Muscle layer of duodenum (tissue), 2 donors: ENCODE data around the gene MRPS10.
"Not testable (repeated sequence)": the region's sequence is repeated elsewhere in the genome, so short reads cannot be mapped to it uniquely, and the experiment has no call there.

Experiments used
- H3K27ac ChIP-seq: one replicate; pipeline ENCODE4 v1.7.0; 2013; ENCODE audit warnings: mild to moderate bottlenecking, low read length
- H3K27me3 ChIP-seq: one replicate; pipeline ENCODE4 v1.7.0; 2013; ENCODE audit warnings: low read depth, mild to moderate bottlenecking, control low read depth, low read length
- H3K36me3 ChIP-seq, 2 donors: one replicate each; pipeline ENCODE4 v1.7.0; 2013; ENCODE audit warnings: low read length in 2 of 2, control low read depth in 1 of 2, mild to moderate bottlenecking in 1 of 2; ENCODE audit not compliant: insufficient read depth in 2 of 2, control insufficient read depth in 1 of 2
- H3K4me1 ChIP-seq, 2 donors: one replicate each; pipeline ENCODE4 v1.7.0; 2013; ENCODE audit warnings: low read length in 2 of 2, mild to moderate bottlenecking in 2 of 2, control low read depth in 1 of 2, moderate library complexity in 1 of 2; ENCODE audit not compliant: insufficient read depth in 2 of 2, control insufficient read depth in 1 of 2
- H3K4me3 ChIP-seq, 2 donors: one replicate each; pipeline ENCODE4 v1.7.0; 2013; ENCODE audit warnings: low read length in 2 of 2, low read depth in 1 of 2, mild to moderate bottlenecking in 1 of 2
- H3K9me3 ChIP-seq, 2 donors: one replicate each; pipeline ENCODE4 v1.7.0; 2013; ENCODE audit warnings: low read length in 2 of 2, control low read depth in 1 of 2, mild to moderate bottlenecking in 1 of 2; ENCODE audit not compliant: control insufficient read depth in 1 of 2
- donor health status: healthy.

MRPS10 gene

DNA sequence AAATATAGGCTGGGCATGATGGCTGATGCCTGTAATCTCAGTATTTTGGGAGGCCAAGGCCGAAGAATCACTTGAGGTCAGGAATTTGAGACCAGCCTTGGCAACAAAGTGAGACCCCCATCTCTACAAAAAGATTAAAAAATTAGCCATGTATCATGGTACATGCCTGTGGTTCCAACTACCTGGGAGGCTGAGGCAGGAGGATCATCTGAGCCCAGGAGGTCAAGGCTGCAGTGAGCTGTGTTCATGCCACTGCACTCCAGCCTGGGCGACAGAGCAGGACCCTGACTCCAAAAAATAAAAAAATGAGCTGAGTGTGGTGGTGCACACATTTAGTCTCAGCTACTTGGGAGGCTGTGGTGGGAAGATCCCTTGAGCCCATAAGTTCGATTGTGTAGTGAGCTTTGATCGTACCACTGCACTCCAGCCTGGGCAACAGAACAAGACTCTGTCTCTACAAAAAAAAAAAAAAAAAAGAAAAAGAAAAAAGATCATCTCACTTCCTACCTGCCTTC is 12.8 kb downstream of the MRPS10 start:
- Histone ChIP-seq H3K36me3 (peaks cover 22 to 52% of the 10 kb centered on the region in 2 donors), H3K4me1 (peaks cover 0 to 10% of the 10 kb centered on the region in 2 donors), H3K27me3 (no peaks in the 10 kb centered on the region), H3K4me3 (no peak overlapping the region), H3K9me3 (no peaks in the 10 kb centered on the region), H3K27ac (no peak overlapping the region)

DNA sequence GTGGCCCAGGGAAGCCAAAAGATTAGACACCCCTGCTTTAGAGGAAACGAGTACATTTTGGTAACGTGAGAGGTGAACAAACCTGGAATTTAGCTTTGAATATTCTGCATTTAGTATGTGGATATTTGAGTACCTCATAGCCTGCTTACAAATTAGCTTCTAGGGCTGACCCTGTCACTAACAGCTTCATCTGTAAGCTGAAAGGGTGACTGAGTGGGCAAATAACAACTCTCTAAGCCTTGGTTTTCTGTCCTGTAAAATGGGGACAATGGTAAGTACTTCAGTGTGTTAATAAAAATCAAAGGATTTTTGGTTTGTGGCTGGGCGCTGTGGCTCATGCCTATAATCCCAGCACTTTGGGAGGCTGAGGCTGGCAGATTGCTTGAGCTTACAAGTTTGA is 14.5 kb downstream of the MRPS10 start:
- H3K27me3 ChIP-seq = no peaks in the 10 kb centered on the region
- H3K4me3 ChIP-seq = no peak overlapping the region
- H3K27ac ChIP-seq = no peak overlapping the region
- no peaks in the 10 kb centered on the region for H3K9me3 ChIP-seq
- H3K36me3 ChIP-seq = peaks cover 11 to 36% of the 10 kb centered on the region in 2 donors
- H3K4me1 ChIP-seq = peaks cover 0 to 10% of the 10 kb centered on the region in 2 donors

DNA sequence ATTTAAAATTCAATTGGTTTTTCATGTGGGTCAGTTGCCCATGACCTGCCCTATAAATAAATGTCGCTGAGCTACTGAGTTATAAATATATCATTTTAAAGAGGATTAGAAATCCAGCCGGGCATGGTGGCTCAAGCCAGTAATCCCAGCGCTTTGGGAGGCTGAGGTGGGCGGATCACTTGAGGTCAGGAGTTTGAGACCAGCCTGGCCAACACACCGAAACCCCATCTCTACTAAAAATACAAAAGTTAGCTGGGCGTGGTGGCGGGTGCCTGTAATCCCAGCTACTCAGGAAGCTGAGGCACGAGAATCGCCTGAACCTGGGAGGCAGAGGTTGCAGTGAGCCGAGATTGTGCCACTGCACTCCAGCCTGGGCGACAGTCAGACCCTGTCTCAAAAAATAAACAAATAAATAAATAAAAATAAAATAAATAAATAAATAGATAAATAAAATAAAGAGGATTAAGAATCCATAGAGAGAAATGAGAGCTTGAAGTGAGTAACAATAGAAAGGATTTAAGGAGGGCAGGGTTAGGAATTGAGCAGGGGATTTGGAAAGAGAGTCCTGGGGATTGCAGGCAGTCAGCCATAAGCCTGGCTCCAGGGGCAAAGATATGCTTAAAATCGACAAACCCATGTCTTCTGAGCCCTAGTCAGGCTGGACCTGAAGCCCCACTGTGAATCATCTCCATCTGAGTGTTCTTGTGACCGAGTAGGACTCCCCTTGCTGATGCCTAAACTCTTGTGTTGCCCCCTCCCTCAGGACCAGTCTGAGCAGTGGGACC is 15.3 kb downstream of the MRPS10 start:
- H3K4me1 ChIP-seq, H3K9me3 ChIP-seq, H3K27me3 ChIP-seq, H3K4me3 ChIP-seq, H3K27ac ChIP-seq: not testable (repeated sequence)
- H3K36me3 ChIP-seq = peaks cover 7 to 29% of the 10 kb centered on the region in 2 donors

DNA sequence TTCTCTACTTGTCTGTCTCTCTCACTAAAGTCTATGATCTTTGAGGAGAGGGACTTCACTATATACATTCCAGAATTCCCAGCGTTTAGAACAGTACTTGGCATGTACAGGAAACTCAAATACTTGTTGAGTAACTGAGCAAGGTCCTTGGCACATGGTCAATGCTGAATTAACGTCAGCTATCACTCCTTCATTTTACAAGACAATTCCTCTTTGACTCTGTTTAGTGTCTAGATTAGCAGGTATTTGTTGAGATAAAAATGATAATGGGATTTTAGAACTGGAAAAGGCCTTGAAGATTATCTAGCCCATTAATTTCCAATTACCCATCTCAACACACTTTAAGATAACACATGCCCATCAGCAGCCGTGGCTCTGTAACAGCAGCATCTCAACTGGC is 16.3 kb downstream of the MRPS10 start:
- Histone ChIP-seq H3K9me3 (no peaks in the 10 kb centered on the region), H3K27me3 (no peaks in the 10 kb centered on the region), H3K4me1 (peaks cover 0 to 10% of the 10 kb centered on the region in 2 donors), H3K36me3 (peaks cover 3 to 23% of the 10 kb centered on the region in 2 donors), H3K4me3 (no peak overlapping the region), H3K27ac (no peak overlapping the region)

DNA sequence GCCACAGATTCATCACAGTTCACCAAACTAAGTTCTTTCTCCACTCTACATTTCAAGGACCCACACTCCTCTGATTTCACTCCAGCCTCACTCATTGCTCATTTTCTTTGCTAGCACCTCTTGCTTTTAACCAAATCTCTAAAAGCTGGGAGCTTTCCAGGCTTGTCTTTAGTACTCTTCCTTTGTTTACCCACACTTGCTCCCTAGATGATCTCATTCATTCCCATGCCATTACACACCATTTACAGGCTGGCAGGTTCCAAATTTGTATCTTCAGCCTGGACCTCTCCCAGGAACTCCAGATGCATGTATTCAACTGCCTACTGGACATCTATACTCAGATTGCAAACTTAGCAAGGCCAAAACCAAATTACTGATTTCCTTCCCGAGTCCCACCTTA is 17.6 kb downstream of the MRPS10 start:
- Histone ChIP-seq H3K27me3 (no peaks in the 10 kb centered on the region), H3K4me1 (peaks cover 0 to 10% of the 10 kb centered on the region in 2 donors), H3K36me3 (peaks cover 3 to 20% of the 10 kb centered on the region in 2 donors), H3K27ac (no peak overlapping the region), H3K4me3 (no peak overlapping the region), H3K9me3 (no peaks in the 10 kb centered on the region)

DNA sequence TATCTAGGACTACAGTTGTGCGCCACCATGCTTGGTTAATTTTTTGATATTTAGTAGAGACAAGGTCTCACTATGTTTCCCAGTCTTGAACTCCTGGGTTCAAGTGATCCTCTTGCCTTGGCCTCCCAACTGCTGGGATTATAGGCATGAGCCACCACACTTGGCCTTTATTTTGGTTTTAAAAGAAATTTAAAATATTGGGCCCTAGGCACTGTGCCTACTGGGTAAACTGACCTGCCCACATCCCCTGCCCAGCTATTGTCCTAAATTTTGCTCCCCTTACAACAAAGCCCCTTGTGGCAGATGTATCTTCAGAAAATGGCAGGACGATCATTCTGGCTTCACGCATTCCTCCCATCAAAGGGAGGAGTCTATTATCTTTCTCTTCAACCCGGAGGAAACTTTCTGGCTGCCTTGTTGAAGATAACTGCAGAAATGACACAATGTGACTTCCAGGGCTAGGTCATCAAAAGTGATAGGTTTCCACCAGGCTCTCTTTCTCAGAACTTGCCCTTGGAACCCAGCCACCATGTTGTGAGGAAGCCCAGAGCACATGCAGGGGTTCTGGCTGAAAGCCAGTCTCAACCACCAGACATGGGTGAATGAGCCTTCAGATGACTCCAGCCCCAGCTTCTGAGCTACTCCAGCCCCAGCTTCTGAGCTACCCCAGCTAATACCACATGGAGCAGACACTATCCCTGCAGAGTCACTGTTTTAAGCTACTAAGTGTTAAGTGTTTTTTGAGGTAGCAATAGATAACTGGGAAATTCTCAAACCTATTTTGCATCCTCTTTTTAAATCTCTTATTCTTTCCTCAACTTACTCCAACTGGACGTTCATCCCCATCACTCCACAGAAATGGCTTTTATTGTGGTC is 18.3 kb downstream of the MRPS10 start:
- Histone ChIP-seq H3K9me3 (no peaks in the 10 kb centered on the region), H3K36me3 (peaks cover 3 to 14% of the 10 kb centered on the region in 2 donors), H3K4me3 (no peak overlapping the region), H3K4me1 (peaks cover 0 to 10% of the 10 kb centered on the region in 2 donors), H3K27me3 (no peaks in the 10 kb centered on the region), H3K27ac (no peak overlapping the region)

DNA sequence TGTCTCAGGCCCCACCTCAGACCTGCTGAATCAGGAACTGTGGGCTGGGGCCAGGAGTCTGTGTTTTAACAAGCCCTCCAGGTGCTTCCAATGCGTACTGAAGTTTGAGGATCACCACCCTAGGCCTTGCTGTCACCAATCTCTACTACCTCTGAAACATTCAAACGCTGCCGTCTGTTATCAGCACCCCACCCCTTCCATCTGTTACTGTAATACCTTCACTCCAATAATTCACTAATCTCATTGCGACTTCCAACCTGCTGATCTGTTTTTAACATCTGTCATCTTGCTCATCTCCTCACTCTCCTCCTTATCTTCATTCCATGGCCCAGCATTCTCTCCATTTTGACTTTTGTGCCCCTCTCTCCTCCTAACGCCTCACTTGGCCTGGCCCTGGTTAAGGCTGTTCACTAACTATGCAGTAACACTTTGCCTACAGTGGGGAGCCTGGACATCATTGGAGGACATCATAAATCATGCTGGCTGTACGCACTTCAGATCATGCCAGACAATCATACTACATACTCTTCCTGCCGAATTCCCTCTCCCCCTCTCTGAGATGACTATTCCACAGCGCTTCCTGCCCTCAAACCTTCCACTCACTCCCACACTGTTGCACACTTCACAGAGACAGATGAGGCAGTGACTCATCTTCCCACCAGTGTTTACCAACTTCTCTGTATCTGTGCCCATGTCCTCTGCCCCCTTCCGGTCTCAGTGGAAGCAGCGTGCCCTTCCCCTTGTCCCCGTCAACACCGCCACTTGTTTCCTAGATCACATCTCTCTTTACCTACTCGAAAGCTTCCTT is 19.9 kb downstream of the MRPS10 start:
- no peak overlapping the region for H3K27ac ChIP-seq
- peaks cover 0 to 10% of the 10 kb centered on the region in 2 donors for H3K4me1 ChIP-seq
- H3K27me3 ChIP-seq = no peaks in the 10 kb centered on the region
- H3K4me3 ChIP-seq = no peak overlapping the region
- peaks cover 0 to 3% of the 10 kb centered on the region in 2 donors for H3K36me3 ChIP-seq
- H3K9me3 ChIP-seq = no peaks in the 10 kb centered on the region

DNA sequence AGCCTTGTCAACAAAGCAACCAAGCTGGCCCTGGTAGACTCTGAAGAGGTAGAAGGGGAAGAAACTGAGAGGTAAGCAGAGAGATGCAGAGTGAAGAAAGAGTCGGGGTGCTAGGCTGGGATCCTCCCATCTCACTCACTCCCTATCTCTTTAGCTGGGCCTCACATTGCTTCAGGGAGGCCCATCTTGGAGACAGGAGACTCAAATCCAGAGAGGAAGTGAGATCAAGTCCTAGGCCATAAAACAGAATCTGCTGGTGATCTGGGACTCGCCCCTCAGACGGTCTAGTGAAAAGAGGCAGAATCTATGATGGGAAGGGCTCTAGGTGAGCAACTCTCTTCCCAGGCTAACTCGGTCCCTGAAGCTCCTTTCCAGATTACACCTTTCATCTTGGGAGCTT is 22.2 kb downstream of the MRPS10 start:
- no peak overlapping the region for H3K4me3 ChIP-seq
- no peaks in the 10 kb centered on the region for H3K9me3 ChIP-seq
- H3K36me3 ChIP-seq = no peaks in the 10 kb centered on the region
- H3K4me1 ChIP-seq = peaks cover 0 to 5% of the 10 kb centered on the region in 2 donors
- H3K27me3 ChIP-seq = no peaks in the 10 kb centered on the region
- no peak overlapping the region for H3K27ac ChIP-seq

DNA sequence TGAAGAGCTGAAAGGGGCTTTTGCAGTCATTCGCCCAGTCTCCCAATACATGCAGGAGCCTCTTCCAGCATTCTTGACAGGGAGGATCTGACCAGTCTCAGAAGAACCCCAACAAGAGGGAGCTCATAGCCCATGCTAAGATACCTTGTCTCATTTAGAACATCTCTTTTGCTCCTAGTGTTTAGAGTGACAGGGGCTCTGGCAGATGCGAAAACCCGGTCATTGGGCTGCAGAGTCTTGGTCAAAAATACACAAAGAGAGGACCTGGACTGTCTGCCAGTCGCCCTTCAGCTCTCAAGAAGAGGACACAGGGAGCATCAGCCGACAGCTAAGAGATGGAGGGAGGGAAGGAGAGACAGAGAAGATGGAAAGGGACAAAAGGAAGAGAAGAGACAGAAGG is 23.6 kb downstream of the MRPS10 start:
- Histone ChIP-seq H3K27me3 (no peaks in the 10 kb centered on the region), H3K4me1 (no peaks in the 10 kb centered on the region), H3K9me3 (no peaks in the 10 kb centered on the region), H3K36me3 (no peaks in the 10 kb centered on the region), H3K27ac (no peak overlapping the region), H3K4me3 (no peak overlapping the region)

DNA sequence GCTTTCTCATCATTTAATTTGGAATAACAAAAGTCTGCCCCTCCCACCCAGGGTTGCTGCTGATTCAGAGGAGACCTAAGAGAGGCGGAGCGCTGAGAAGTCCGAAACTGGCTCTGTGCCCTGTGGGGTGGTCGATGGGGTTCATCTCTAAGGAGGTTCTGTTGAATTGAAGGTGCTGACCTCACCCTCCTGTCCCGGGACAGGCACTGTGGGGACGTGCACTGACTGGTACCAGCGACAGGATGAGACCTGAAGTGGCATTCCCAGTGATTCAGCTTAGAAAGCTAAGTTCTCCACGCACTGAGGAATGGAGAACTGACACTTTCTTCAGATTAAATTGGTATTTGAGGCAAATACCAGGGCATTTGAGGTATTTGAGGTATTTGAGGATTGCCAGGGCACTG is 24.2 kb downstream of the MRPS10 start:
- Histone ChIP-seq H3K4me3 (no peak overlapping the region), H3K27me3 (no peaks in the 10 kb centered on the region), H3K27ac (no peak overlapping the region), H3K4me1 (no peaks in the 10 kb centered on the region), H3K36me3 (no peaks in the 10 kb centered on the region), H3K9me3 (no peaks in the 10 kb centered on the region)

DNA sequence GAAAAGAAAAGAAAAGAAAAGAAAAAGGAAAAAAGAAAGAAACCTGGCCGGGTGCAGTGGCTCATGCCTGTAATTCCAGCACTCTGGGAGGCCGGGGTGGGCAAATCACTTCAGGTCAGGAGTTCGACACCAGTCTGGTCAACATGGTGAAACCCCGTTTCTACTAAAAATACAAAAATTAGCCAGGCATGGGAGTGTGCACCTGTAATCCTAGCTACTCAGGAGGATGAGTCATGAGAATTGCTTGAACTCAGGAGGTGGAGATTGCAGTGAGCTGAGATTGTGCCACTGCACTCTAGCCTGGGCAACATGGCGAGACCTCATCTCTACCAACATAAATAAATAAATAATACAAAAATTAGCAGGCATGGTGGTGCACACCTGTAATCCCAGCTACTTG is 25.3 kb downstream of the MRPS10 start:
- H3K36me3 ChIP-seq, H3K4me1 ChIP-seq, H3K4me3 ChIP-seq, H3K27ac ChIP-seq, H3K9me3 ChIP-seq, H3K27me3 ChIP-seq: not testable (repeated sequence)
